Bronchial epithelial cell (primary cell): ENCODE data around the gene LRRC1. TPM values are rescaled to one million over a fixed set of nuclear protein-coding genes. Genes with fewer than 3 reads are reported as not detected.
A peak's percentile ranks its signal among the peaks of the same experiment; 100 is the strongest.

Experiments used
- DNase-seq: peaks from one replicate; pipeline ENCODE4 v3.0.0-alpha.2; 2010; ENCODE audit warnings: low read depth
- FAIRE-seq: peaks from 2 replicates; lab custom pipeline; 2011; peaks lifted over from hg19 to GRCh38; lab: Jason Lieb, UNC
- H3K27me3 ChIP-seq: 2 replicates; pipeline ENCODE4 v1.5.1; 2011; ENCODE audit warnings: low read length; ENCODE audit not compliant: control insufficient read depth, insufficient read depth
- H3K36me3 ChIP-seq: 2 replicates; pipeline ENCODE4 v1.5.1; 2011; ENCODE audit warnings: low read length; ENCODE audit not compliant: control insufficient read depth, insufficient read depth
- H3K4me3 ChIP-seq: 2 replicates; pipeline ENCODE4 v1.5.1; 2011; ENCODE audit warnings: mild to moderate bottlenecking, low read depth, low read length, control low read depth
- CTCF ChIP-seq: IDR thresholded peaks from 2 replicates; pipeline ENCODE4 v1.5.1; 2011; ENCODE audit warnings: mild to moderate bottlenecking, moderate library complexity, low read length, control low read depth, inconsistent platforms; ENCODE audit not compliant: insufficient read depth, severe bottlenecking
- total RNA-seq: library from RNA; depleted of rRNA; stranded (reverse); fragments of >200 nt; gene quantifications from 2 replicates; pipeline ENCODE4 v1.2.1, GENCODE V29; 2014

Gene LRRC1
- total RNA-seq, 1 donor from 2014 or later, result 19.7 TPM

- FAIRE-seq (no peak), DNase-seq (peak; percentile 70)
- no peak for TF ChIP-seq CTCF
- Histone ChIP-seq H3K4me3 (no peak overlapping the region), H3K27me3 (no peaks in the 10 kb centered on the region), H3K36me3 (no peaks in the 10 kb centered on the region)
Observed at GRCh38 chr6:53929041-53929820, 134.4 kb downstream of the LRRC1 start.

- DNase-seq, result peak; percentile 71
- Histone ChIP-seq H3K27me3 (no peaks in the 10 kb centered on the region), H3K4me3 (no peak overlapping the region)
Observed at GRCh38 chr6:53929821-53930120, 135.0 kb downstream of the LRRC1 start.

GRCh38 chr6:53930330-53930729 is 135.5 kb downstream of the LRRC1 start:
- H3K27me3 ChIP-seq, result no peaks in the 10 kb centered on the region
- no peak overlapping the region for H3K4me3 ChIP-seq
- DNase-seq (no peak), FAIRE-seq (no peak)
- no peaks in the 10 kb centered on the region for H3K36me3 ChIP-seq
- no peak for TF ChIP-seq CTCF

More at GRCh38 chr6:53929821-53930120, 135.0 kb downstream of the LRRC1 start:
- H3K36me3 ChIP-seq, result no peaks in the 10 kb centered on the region
- FAIRE-seq, result no peak
- no peak for TF ChIP-seq CTCF

GRCh38 chr6:53931086-53931485 is 136.3 kb downstream of the LRRC1 start:
- TF ChIP-seq CTCF, result no peak
- DNase-seq (no peak), FAIRE-seq (no peak)
- Histone ChIP-seq H3K36me3 (no peaks in the 10 kb centered on the region), H3K4me3 (no peak overlapping the region), H3K27me3 (no peaks in the 10 kb centered on the region)

- no peak overlapping the region for H3K4me3 ChIP-seq
- FAIRE-seq, result no peak
Observed at GRCh38 chr6:53932516-53932915, 137.7 kb downstream of the LRRC1 start.

More at GRCh38 chr6:53932516-53932915, 137.7 kb downstream of the LRRC1 start:
- Histone ChIP-seq H3K36me3 (no peaks in the 10 kb centered on the region), H3K27me3 (no peaks in the 10 kb centered on the region)
- no peak for DNase-seq
- no peak for TF ChIP-seq CTCF
